GM23338 (cell line): ENCODE data around the gene IPCEF1. TPM values are rescaled to one million over a fixed set of nuclear protein-coding genes. Genes with fewer than 3 reads are reported as not detected.

ENCODE experiments used
- ATAC-seq: fragments of 200-7000 bp; cut with Tn5 transposase; 3 replicates; pipeline ENCODE4 v1.9.1; 2020
- DNase-seq: peaks from one replicate; pipeline ENCODE4 v3.0.0-alpha.2; 2015; ENCODE audit warnings: low spot score
- H2AFZ ChIP-seq: fragments of 200-600 bp; sonication (generic); 2 replicates; pipeline ENCODE4 v1.8.0; 2016; ENCODE audit warnings: antibody characterized with exemption, mild to moderate bottlenecking, moderate library complexity
- H3F3A ChIP-seq: fragments of 200-600 bp; sonication (generic); replicated peaks from 2 replicates; pipeline ENCODE4 v1.8.0; 2017; ENCODE audit warnings: antibody characterized with exemption, mixed run types, low read depth
- H3K27ac ChIP-seq: fragments of 200-600 bp; sonication (generic); 2 replicates; pipeline ENCODE4 v1.6.1; 2016; ENCODE audit warnings: low read depth
- H3K27me3 ChIP-seq: fragments of 200-600 bp; sonication (generic); 2 replicates; pipeline ENCODE4 v1.8.0; 2016; ENCODE audit warnings: mild to moderate bottlenecking, mixed run types, moderate library complexity; ENCODE audit not compliant: insufficient read depth
- H3K36me3 ChIP-seq: fragments of 200-600 bp; sonication (generic); 2 replicates; pipeline ENCODE4 v1.8.0; 2016; ENCODE audit warnings: mild to moderate bottlenecking; ENCODE audit not compliant: insufficient read depth
- H3K4me1 ChIP-seq: fragments of 200-600 bp; sonication (generic); 2 replicates; pipeline ENCODE4 v1.8.0; 2016; ENCODE audit warnings: mild to moderate bottlenecking, moderate library complexity; ENCODE audit not compliant: insufficient read depth
- H3K4me2 ChIP-seq: fragments of 200-600 bp; sonication (generic); 2 replicates; pipeline ENCODE4 v1.7.1; 2017; ENCODE audit warnings: mixed run types
- H3K4me3 ChIP-seq: fragments of 200-600 bp; sonication (generic); 2 replicates; pipeline ENCODE4 v1.6.1; 2016; ENCODE audit warnings: mixed run types
- H3K79me2 ChIP-seq: fragments of 200-600 bp; sonication (generic); replicated peaks from 2 replicates; pipeline ENCODE4 v1.8.0; 2017; ENCODE audit warnings: mild to moderate bottlenecking; ENCODE audit not compliant: insufficient read depth
- H3K9me2 ChIP-seq: fragments of 200-600 bp; sonication (generic); 2 replicates; pipeline ENCODE4 v1.8.0; 2017; ENCODE audit not compliant: insufficient read depth
- H4K20me1 ChIP-seq: fragments of 200-600 bp; sonication (generic); replicated peaks from 2 replicates; pipeline ENCODE4 v1.8.0; 2017; ENCODE audit warnings: mild to moderate bottlenecking; ENCODE audit not compliant: insufficient read depth
- H3K27ac Mint-ChIP-seq: 2 replicates; pipeline ENCODE4 v1.8.0; 2020; ENCODE audit warnings: inconsistent platforms, mild to moderate bottlenecking, moderate library complexity, mixed read lengths
- H3K27me3 Mint-ChIP-seq: 3 replicates; pipeline ENCODE4 v1.8.0; 2022; ENCODE audit warnings: low read depth, mild to moderate bottlenecking, moderate library complexity, mixed read lengths, inconsistent platforms; ENCODE audit not compliant: insufficient read depth, poor library complexity
- H3K36me3 Mint-ChIP-seq: 3 replicates; pipeline ENCODE4 v1.8.0; 2021; ENCODE audit warnings: low read depth, mild to moderate bottlenecking, inconsistent platforms, moderate library complexity, mixed read lengths
- H3K4me1 Mint-ChIP-seq: 3 replicates; pipeline ENCODE4 v1.8.0; 2020; ENCODE audit warnings: mild to moderate bottlenecking, inconsistent platforms, mixed read lengths
- H3K4me3 Mint-ChIP-seq: 3 replicates; pipeline ENCODE4 v1.8.0; 2021; ENCODE audit warnings: moderate library complexity, mild to moderate bottlenecking, inconsistent platforms, mixed read lengths
- H3K9me3 Mint-ChIP-seq: 3 replicates; pipeline ENCODE4 v1.8.0; 2020; ENCODE audit warnings: moderate library complexity, mild to moderate bottlenecking, inconsistent platforms, mixed read lengths
- CREB1 ChIP-seq: fragments of 250-450 bp; sonication (Bioruptor Pico); IDR thresholded peaks from 2 replicates; pipeline ENCODE4 v1.5.0; 2020; ENCODE audit warnings: low read depth, mild to moderate bottlenecking, moderate library complexity
- CTCF ChIP-seq, 2 experiments: fragments of 200-600 bp in 1 of 2; sonication (generic) in 1 of 2; conservative IDR thresholded peaks; 2 replicates each; pipeline versions ENCODE4 v1.5.1 to v1.6.1; 2016 to 2017; ENCODE audit warnings: antibody characterized with exemption in 2 of 2, low read depth in 2 of 2, mild to moderate bottlenecking in 2 of 2, moderate library complexity in 1 of 2
- ETS1 ChIP-seq: IDR thresholded peaks from 2 replicates; pipeline ENCODE4 v1.6.1; 2016; ENCODE audit warnings: antibody characterized with exemption
- EZH2phosphoT487 ChIP-seq: fragments of 200-600 bp; sonication (generic); IDR thresholded peaks from one replicate; pipeline ENCODE4 v1.8.1; 2018; ENCODE audit warnings: antibody characterized with exemption; ENCODE audit not compliant: unreplicated experiment
- NANOG ChIP-seq: IDR thresholded peaks from 2 replicates; pipeline ENCODE4 v1.6.1; 2016; ENCODE audit warnings: antibody characterized with exemption, borderline replicate concordance
- STAT1 ChIP-seq: IDR thresholded peaks from one replicate; pipeline ENCODE4 v1.6.1; 2016; ENCODE audit warnings: antibody characterized with exemption; ENCODE audit not compliant: unreplicated experiment
- ZNF462 ChIP-seq: fragments of 250-450 bp; sonication (Bioruptor Pico); IDR thresholded peaks from 2 replicates; pipeline ENCODE4 v1.5.0; 2020; ENCODE audit warnings: mild to moderate bottlenecking, moderate library complexity
- polyA plus RNA-seq: library from polyadenylated mRNA; unstranded; fragments of >200 nt; fragmentation: Nextera tagmentation; extraction: Ambion mirVana; gene quantifications from 2 replicates; pipeline ENCODE4 v1.2.1, GENCODE V29; 2016
- total RNA-seq: library from RNA; depleted of rRNA; stranded (reverse); fragments of >200 nt; shearing (Covaris generic); gene quantifications from 2 replicates; pipeline ENCODE4 v1.2.3, GENCODE V29; 2014

The IPCEF1 gene
- total and polyA plus RNA-seq, 2 experiments from 2014 or later, result 0.15 to 1.8 TPM

- no peak for TF ChIP-seq ZNF462 (CRISPR knock-in tag)
- TF ChIP-seq EZH2phosphoT487, result no peak
- no peak for TF ChIP-seq CREB1 (CRISPR knock-in tag)
- no peak for TF ChIP-seq NANOG
- no peak for TF ChIP-seq ETS1
- TF ChIP-seq STAT1, result no peak
Measured at GRCh38 chr6:154318721-154319120, 37.9 kb downstream of the IPCEF1 start (continued).

- peaks cover 1% of the 10 kb centered on the region for H3K27me3 Mint-ChIP-seq
- no peak for ATAC-seq
Measured at GRCh38 chr6:154316131-154316530, 40.5 kb downstream of the IPCEF1 start.

More at GRCh38 chr6:154316131-154316530, 40.5 kb downstream of the IPCEF1 start:
- peaks cover 2% of the 10 kb centered on the region; the same call in 1 of the 3 replicates for H3K9me3 Mint-ChIP-seq
- Histone ChIP-seq H3K27me3 (no peaks in the 10 kb centered on the region), H3K79me2 (no peaks in the 10 kb centered on the region), H3F3A (no peaks in the 10 kb centered on the region), H3K27ac (no peak overlapping the region), H3K36me3 (no peaks in the 10 kb centered on the region), H3K4me3 (no peak overlapping the region), H3K4me1 (no peaks in the 10 kb centered on the region), H3K4me2 (no peak overlapping the region), H3K9me2 (no peaks in the 10 kb centered on the region; the same call in 1 of the 2 replicates), H2AFZ (no peak overlapping the region), H4K20me1 (no peaks in the 10 kb centered on the region)
- TF ChIP-seq CTCF (conservative IDR thresholded peaks at IDR 0.05; ENCODE audit: low read depth in 2 of 2) (no peak), EZH2phosphoT487 (no peak), NANOG (no peak)
- no peak overlapping the region for H3K4me3 Mint-ChIP-seq
- no peak for DNase-seq
- H3K27ac Mint-ChIP-seq, result no peak overlapping the region
- H3K4me1 Mint-ChIP-seq, result no peaks in the 10 kb centered on the region
- no peaks in the 10 kb centered on the region for H3K36me3 Mint-ChIP-seq
